HG03565 (cell line): ENCODE measurements around the gene ZNF438.

Source experiments
- ATAC-seq: cut with Tn5 transposase; IDR thresholded peaks from one replicate; pipeline ENCODE4 v1.9.1; 2021; ENCODE audit warnings: mild to moderate bottlenecking, moderate library complexity; ENCODE audit not compliant: unreplicated experiment

ZNF438 gene

DNA sequence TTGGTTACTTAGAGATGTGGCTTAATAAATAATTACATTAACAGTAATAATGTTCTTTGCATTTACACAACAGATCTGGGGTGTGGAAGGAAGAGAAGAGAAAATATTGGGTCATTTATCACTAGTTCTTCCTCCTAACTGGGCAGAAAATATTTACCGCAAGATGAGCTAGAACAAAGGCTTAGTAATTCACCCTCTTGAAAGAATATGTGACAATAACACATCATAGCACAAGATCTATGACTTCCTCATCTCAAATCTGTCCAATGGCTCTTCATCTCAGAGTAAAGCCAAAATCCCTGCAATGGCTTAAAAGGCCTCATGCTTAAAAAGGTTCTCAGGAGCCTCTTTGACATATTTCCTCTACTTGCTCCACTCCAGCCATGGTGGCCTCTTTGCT, 178.6 kb downstream of the ZNF438 start:
- no peak for ATAC-seq

- no peak for ATAC-seq
Measured at GRCh38 chr10:30850776-30851175, 180.9 kb downstream of the ZNF438 start.

DNA sequence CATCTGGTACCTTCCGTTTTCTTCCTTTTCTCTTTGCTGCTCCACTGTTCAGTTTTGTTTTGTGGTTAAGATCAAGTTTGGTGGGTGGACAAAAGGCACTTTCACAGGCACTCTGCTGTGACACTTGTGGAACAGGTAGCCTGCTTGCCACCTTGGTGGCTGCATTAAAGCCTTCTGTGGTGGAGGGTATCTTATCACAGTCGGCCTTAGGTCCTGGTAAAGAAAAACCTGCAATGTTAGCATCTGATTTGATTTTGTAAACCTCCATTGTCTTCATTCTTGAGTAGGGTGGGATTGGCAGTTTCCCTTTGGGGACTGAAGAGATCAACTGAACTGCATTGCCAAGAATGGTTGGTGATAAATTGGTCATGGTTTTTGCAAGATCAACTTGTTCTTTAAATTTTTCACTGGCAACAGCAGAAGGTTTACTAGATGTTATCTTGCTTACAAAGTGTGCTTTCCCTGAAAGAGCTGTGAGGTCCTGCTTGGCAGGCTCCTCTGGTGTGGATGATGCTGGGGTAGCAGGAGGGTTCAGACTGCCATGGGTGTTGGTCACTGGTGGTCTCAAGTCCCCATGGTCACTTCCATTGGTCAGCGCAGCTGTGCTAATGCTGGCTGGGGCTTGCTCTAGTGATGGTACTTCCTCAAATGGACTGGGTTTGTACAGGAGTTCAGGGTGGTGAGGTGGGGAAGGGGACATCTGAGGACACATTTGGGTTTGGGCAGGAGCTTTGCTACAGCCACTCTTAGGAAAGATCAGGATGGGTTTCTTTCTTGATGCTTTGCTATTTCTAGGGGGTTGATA, 182.2 kb downstream of the ZNF438 start:
- ATAC-seq, result no peak

- ATAC-seq, result no peak
Measured at GRCh38 chr10:30848396-30849032, 183.2 kb downstream of the ZNF438 start.

GRCh38 chr10:30847642-30848041, 184.0 kb downstream of the ZNF438 start:
- no peak for ATAC-seq

DNA sequence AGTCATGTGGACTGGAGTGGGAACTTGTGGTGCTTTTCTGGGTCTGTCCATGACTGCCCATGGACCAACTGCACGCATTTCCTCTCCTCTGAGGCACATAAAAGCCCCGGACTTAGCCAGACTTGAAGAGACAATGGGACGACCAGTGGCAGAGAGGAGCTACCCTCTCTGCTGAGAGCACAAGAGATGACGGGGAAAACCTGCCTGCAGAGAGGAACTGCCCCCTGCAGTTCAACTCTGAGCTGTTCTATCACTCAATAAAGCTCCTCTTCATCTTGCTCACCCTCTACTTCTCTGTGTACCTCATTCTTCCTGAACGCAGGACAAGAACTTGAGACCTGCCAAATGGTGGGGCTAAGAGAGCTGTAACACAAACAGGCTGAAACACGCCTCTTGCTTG, 184.5 kb downstream of the ZNF438 start:
- ATAC-seq, result no peak

GRCh38 chr10:30846710-30847109, 185.0 kb downstream of the ZNF438 start:
- ATAC-seq, result no peak

- ATAC-seq, result no peak
Measured at GRCh38 chr10:30842894-30843293, 188.8 kb downstream of the ZNF438 start.

DNA sequence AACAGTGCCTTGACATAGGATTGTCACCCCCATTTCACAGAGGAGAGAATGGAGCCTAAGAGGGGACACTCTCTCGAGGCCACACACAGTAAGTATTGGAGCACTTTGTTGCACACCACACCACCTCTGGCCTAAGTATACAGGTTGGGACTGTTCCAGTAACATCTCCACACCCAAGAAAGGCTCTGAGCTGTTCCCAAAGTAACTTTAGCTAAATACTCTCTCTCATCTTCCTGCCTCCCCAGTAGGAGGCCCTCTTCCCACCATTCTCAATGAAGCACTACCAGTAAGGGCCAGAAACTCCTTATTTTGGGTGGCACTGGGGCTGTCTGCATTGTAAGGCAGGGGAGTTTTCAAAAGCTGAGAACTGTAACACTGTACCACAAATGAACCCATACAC, 189.5 kb downstream of the ZNF438 start:
- ATAC-seq, result no peak

- no peak for ATAC-seq
Measured at GRCh38 chr10:30840395-30841050, 191.1 kb downstream of the ZNF438 start.

GRCh38 chr10:30839652-30840051, 192.0 kb downstream of the ZNF438 start:
- no peak for ATAC-seq

GRCh38 chr10:30836406-30836805, 195.3 kb downstream of the ZNF438 start:
- no peak for ATAC-seq

DNA sequence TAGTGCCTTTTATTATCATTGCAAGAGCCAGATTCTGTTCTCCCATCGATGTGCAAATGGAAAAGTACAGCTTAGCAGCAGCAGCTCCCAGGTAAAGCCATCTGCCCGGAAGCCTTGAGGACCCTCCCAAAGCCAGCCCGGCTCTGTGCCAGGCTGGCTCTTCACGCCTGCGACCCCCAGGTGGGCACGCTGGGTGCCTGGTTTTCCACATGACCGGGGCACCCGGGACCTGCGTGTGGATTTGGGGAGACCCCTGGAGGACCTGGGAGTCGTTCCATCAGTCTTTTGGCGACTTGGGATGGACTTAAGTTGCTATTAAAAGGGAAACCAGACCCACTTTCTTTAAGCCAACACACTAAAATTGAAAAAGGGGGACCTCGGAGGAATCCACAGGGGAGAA, 196.5 kb downstream of the ZNF438 start:
- ATAC-seq, result no peak

GRCh38 chr10:30834651-30835050, 197.0 kb downstream of the ZNF438 start:
- ATAC-seq, result no peak

GRCh38 chr10:30834153-30834552, 197.5 kb downstream of the ZNF438 start:
- ATAC-seq, result no peak

DNA sequence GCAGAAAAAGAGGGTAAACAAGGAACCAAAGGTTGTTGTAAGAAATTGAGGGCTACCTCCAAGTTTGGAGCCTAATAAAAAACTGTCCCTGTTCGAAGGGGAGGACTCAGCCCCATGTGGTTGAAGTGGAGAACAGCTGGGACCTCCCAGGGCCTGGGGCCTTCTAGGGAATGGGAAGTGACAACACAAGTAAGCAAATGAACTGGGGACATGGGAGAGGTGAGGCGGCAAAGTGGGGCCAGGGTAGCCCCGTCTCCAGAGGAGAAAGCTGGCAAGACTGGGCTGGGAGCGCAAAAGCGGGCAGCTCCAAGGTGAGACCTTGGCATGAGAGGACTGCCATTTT, 198.1 kb downstream of the ZNF438 start:
- ATAC-seq, result no peak

DNA sequence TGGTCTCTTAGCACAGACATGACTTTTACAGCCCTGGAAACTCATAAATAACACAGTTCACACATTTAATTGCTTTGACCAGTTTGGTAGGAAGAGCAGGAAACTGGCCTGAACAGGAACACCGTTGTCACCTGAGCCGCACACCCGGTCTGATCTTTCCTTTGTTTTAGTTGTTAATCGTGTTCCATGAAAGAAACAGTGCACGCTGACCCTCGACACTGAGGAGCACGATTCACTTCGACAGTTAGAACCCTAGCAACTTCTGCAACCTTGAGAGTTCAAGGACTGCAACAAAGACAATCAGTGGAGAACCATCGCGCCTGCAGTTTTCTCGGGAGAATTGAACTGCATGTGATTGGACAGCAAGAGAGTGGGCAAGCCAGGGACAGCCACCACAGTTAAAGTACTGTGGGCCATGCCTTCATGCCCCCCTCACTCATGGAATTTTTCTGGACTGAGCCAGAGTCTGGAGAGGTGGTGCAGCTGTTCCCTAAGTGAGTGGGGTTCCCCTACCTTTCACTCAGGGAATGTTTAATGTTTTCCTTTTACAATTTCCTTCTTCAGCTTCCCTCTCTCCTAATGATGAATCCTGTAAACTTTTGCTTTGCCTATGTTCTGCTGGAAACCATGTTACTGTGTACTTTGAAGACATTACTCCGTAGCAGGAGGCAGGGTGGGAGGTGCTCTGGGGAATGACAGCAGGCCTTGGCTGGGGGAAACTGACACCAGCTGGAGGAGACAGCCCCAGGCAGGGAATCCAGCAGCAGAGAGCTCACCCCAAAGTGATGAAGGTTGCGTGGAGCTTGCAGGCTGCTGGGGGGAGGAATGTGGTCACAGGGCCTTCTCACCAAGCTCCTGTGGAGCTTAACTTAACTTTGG, 198.7 kb downstream of the ZNF438 start:
- no peak for ATAC-seq

DNA sequence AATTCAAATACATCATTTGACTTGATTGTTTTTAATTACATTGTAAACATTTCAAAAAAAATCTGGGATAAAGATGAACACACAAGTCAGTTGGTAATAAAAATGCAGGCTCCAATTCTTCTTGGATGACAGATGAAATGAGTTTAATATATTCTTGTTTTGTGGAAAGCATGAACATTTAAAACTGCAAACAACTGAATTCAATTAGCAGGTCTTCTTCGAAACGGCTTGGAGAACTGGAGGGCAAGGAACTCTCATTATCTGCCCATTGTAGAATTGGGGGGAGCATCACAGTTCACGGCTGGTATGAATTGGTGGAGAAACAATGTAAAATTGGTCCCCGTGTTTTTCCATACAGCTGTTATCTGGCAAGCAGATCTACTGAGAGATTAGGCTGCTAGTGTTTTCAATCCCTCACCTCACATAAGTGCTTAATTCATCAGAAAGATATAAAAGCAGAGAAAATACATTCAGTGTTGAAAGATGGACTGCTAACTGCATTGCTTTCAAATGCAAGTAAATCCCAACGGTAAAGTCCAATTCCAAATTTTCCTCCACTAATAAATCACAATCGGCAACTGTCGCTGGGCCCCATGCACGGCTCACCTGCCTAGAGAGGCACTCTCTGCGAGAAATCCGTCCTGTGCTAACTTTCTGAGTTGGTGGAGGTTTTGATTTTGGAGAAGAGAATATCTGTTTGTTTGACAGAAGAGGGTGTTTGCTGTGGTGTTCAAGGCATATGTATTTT, 199.5 kb downstream of the ZNF438 start:
- no peak for ATAC-seq

DNA sequence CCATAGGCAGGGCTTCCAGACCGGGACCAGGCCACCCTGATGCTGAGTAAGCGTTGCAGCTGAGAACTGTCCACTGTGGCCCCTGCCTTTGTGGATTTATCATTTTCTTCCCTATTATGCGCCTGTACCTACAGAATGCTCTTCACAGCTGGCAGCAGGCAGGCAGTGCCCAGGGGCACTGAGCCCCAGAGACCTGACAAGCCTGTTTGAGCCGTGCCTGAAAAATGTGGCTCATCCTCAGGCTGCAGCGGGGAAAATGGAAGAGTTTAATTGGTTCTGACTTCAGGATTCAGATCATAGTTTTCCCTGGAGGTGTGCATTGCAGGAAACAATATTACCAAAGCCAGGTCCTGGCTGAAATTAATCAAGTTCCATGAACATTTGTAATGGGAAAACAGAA, 200.2 kb downstream of the ZNF438 start:
- no peak for ATAC-seq
